Measurements from ENCODE around the gene CHRNB4. TPM values are rescaled to one million over a fixed set of nuclear protein-coding genes. Genes with fewer than 3 reads are reported as not detected.

CHRNB4 gene
- total RNA-seq, 4 donors from 2014 or later = not detected

GRCh38 chr15:78605201-78605600 is 35.8 kb downstream of the CHRNB4 start:
- Histone ChIP-seq H3K4me3 (no peak overlapping the region), H3K36me3 (no peaks in the 10 kb centered on the region), H3K27ac (no peak overlapping the region), H3K4me1 (no peaks in the 10 kb centered on the region), H3K9me3 (peaks cover 0 to 5% (median 0%) of the 10 kb centered on the region in 4 donors), H3K27me3 (no peaks in the 10 kb centered on the region)
- WGBS, 2 donors = 91 to 92% methylated on average over 5 of the region's 5 CpGs
- no peak for DNase-seq (ENCODE audit: low spot score in 2 of 2)
- no peak for TF ChIP-seq CTCF (IDR thresholded peaks at IDR 0.05)

GRCh38 chr15:78604420-78604819 is 36.6 kb downstream of the CHRNB4 start:
- no peak overlapping the region for H3K27ac ChIP-seq
- H3K9me3 ChIP-seq = peaks cover 0 to 5% (median 0%) of the 10 kb centered on the region in 4 donors
- TF ChIP-seq EP300 (IDR thresholded peaks at IDR 0.05) (no peak), POLR2A (IDR thresholded peaks at IDR 0.05) (no peak), CTCF (IDR thresholded peaks at IDR 0.05) (no peak)
- no peak for DNase-seq (ENCODE audit: low spot score in 2 of 2)
- no peaks in the 10 kb centered on the region for H3K27me3 ChIP-seq
- WGBS, 2 donors = 91 to 100% methylated on average over 2 of the region's 2 CpGs
- no peak overlapping the region for H3K4me3 ChIP-seq
- no peaks in the 10 kb centered on the region for H3K36me3 ChIP-seq
- H3K4me1 ChIP-seq = no peaks in the 10 kb centered on the region

- WGBS, 2 donors = 58 to 79% methylated on average over 3 of the region's 3 CpGs
- Histone ChIP-seq H3K9me3 (peaks cover 0 to 5% (median 0%) of the 10 kb centered on the region in 4 donors), H3K36me3 (no peaks in the 10 kb centered on the region), H3K4me1 (no peaks in the 10 kb centered on the region), H3K27me3 (no peaks in the 10 kb centered on the region), H3K27ac (no peak overlapping the region), H3K4me3 (no peak overlapping the region)
- no peak for DNase-seq (ENCODE audit: low spot score in 2 of 2)
- no peak for TF ChIP-seq POLR2A (IDR thresholded peaks at IDR 0.05)
- TF ChIP-seq CTCF (IDR thresholded peaks at IDR 0.05) = no peak
- no peak for TF ChIP-seq EP300 (IDR thresholded peaks at IDR 0.05)
Measured at GRCh38 chr15:78603467-78603866, 37.5 kb downstream of the CHRNB4 start.

GRCh38 chr15:78599189-78599588 is 41.8 kb downstream of the CHRNB4 start:
- DNase-seq (ENCODE audit: low spot score in 2 of 2) = no peak
- TF ChIP-seq CTCF (IDR thresholded peaks at IDR 0.05) (no peak), POLR2A (IDR thresholded peaks at IDR 0.05) (no peak), EP300 (IDR thresholded peaks at IDR 0.05) (no peak)
- no peaks in the 10 kb centered on the region for H3K4me1 ChIP-seq
- no peak overlapping the region for H3K27ac ChIP-seq
- no peaks in the 10 kb centered on the region for H3K9me3 ChIP-seq
- H3K27me3 ChIP-seq = no peaks in the 10 kb centered on the region
- no peaks in the 10 kb centered on the region for H3K36me3 ChIP-seq
- no peak overlapping the region for H3K4me3 ChIP-seq

- no peak for DNase-seq (ENCODE audit: low spot score in 2 of 2)
- TF ChIP-seq CTCF (IDR thresholded peaks at IDR 0.05) (no peak), POLR2A (IDR thresholded peaks at IDR 0.05) (no peak), EP300 (IDR thresholded peaks at IDR 0.05) (no peak)
- WGBS, 2 donors = 89 to 91% methylated on average over 3 of the region's 3 CpGs
- Histone ChIP-seq H3K4me1 (no peaks in the 10 kb centered on the region), H3K9me3 (no peaks in the 10 kb centered on the region), H3K36me3 (no peaks in the 10 kb centered on the region), H3K27me3 (no peaks in the 10 kb centered on the region), H3K4me3 (no peak overlapping the region), H3K27ac (no peak overlapping the region)
Measured at GRCh38 chr15:78598348-78598747, 42.7 kb downstream of the CHRNB4 start.
